ENCODE measurements around the gene KRT73.

KRT73 gene

DNA sequence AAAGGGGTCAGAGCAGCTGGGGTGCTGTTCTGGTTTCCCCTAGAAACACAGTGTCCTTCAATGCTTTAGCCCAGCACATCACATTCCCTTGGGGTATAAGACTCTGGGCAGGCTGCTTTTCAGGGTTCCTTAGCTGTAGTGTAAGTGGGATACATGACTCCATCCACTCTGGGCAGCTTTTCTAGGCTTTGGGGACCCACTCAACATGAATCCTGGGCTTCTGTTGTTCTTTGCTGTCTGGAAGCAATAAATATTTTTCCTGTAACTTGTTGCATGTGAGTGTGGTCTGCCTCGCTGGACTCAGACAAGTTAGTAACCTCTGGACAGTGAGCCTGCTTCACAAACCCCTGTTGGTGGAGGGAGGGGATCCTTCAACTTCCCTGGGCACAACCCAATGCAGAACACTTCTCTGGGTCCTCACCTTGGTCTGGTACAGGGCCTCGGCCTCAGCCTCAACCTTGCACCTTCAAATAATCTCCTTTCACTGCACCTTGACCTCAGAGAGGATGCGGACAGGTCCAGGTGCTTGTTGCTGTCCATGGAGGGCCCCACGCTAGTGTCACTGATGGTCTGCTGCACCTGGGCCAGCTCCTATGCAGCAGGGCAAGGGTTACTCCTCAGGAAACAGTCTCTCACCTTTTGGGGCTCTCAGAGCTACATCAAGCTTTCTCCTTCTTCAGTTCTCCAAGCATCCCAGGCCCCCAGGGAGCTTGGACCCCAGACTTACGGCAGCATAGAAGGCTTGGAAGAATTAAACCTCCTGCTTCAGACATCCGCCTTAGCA lies 13.5 kb upstream of the KRT73 start:
- H3K4me3 ChIP-seq (ENCODE audit: low read depth, low read length) = no peak overlapping the region
- DNase-seq (ENCODE audit: low read depth) = no peak
- TF ChIP-seq, protein P1, sequence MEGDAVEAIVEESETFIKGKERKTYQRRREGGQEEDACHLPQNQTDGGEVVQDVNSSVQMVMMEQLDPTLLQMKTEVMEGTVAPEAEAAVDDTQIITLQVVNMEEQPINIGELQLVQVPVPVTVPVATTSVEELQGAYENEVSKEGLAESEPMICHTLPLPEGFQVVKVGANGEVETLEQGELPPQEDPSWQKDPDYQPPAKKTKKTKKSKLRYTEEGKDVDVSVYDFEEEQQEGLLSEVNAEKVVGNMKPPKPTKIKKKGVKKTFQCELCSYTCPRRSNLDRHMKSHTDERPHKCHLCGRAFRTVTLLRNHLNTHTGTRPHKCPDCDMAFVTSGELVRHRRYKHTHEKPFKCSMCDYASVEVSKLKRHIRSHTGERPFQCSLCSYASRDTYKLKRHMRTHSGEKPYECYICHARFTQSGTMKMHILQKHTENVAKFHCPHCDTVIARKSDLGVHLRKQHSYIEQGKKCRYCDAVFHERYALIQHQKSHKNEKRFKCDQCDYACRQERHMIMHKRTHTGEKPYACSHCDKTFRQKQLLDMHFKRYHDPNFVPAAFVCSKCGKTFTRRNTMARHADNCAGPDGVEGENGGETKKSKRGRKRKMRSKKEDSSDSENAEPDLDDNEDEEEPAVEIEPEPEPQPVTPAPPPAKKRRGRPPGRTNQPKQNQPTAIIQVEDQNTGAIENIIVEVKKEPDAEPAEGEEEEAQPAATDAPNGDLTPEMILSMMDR (IDR thresholded peaks at IDR 0.05; ENCODE audit: insufficient read depth, low read depth, low read length, missing control alignments) = no peak

DNA sequence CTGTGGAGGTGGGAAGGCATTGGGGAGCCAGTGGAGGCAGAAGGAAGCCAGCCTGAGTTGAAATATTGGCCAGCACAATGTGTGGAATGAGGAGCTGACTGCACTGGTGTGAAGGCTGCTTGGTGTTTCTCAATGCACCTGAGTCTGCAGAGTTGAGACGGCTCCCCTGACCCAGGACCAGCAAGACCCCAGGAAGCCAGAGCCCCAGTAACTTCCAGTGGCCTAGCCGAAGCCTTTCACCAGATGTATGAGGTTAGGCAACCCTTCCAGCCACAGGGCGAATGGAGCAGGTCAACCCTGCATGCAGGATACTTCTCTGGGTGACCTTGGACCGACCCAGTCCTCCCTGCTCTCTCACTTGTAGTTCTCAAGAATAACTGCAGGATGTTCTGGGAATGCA lies 12.9 kb upstream of the KRT73 start:
- H3K4me3 ChIP-seq (ENCODE audit: low read depth, low read length) = no peak overlapping the region
- TF ChIP-seq, protein P1 (IDR thresholded peaks at IDR 0.05; ENCODE audit: insufficient read depth, low read depth, low read length, missing control alignments) = no peak
- DNase-seq (ENCODE audit: low read depth) = no peak

DNA sequence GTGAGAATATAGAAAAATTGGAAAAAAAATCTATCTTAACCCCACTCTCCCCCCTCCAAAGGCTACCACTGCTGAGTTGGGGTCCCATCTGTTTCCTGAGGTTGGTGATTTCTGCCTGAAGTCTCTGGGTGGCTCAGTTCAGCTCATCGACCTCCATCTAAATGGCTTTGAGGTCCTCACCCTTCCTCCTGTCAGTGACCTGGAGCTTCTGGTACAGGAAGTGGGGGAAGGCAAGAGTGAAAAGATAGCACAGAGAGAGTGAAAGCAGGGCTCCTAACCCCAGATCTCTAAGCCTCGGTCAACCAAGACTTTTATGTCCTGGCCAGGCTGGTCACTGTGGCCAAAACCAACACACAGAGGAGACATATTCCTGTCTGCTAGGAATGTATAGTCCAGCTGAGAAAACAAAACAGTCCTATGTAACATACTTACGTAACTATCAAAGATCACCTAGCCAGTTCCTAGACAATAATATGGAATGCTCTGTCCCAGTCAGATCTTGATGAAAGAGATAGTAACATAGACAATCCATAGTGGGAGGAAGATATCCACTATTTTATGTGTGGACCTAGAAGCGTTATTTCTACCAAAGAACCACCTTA lies 12.3 kb upstream of the KRT73 start:
- peak; percentile 3 for DNase-seq (ENCODE audit: low read depth)
- no peak overlapping the region for H3K4me3 ChIP-seq (ENCODE audit: low read depth, low read length)
- TF ChIP-seq, protein P1 (IDR thresholded peaks at IDR 0.05; ENCODE audit: insufficient read depth, low read depth, low read length, missing control alignments) = no peak

DNA sequence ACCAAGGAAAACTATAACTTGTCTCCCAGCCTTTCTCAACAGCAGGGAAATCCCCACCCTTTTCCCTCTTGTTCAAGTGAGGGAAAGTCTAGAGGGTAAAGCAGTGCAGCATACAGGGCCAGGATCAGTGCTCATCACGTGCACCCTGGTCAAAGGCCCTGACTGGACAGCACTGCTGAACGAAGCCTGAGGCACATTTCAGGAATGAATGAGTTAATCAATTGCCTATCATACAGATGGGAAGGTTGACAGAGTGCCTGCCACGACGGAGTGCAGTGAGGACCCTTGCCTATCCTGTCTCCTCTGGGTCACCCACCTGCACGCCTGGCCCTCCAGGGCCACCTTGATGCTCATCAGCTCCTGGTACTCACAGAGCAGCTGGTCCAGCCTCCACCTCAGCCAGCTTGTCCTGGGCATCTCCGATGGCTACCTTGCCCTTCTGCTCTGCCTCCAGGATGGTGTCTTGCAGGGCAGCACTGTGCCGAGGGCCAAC lies 11.7 kb upstream of the KRT73 start:
- TF ChIP-seq, protein P1 (IDR thresholded peaks at IDR 0.05; ENCODE audit: insufficient read depth, low read depth, low read length, missing control alignments) = no peak
- DNase-seq (ENCODE audit: low read depth) = no peak
- no peak overlapping the region for H3K4me3 ChIP-seq (ENCODE audit: low read depth, low read length)

DNA sequence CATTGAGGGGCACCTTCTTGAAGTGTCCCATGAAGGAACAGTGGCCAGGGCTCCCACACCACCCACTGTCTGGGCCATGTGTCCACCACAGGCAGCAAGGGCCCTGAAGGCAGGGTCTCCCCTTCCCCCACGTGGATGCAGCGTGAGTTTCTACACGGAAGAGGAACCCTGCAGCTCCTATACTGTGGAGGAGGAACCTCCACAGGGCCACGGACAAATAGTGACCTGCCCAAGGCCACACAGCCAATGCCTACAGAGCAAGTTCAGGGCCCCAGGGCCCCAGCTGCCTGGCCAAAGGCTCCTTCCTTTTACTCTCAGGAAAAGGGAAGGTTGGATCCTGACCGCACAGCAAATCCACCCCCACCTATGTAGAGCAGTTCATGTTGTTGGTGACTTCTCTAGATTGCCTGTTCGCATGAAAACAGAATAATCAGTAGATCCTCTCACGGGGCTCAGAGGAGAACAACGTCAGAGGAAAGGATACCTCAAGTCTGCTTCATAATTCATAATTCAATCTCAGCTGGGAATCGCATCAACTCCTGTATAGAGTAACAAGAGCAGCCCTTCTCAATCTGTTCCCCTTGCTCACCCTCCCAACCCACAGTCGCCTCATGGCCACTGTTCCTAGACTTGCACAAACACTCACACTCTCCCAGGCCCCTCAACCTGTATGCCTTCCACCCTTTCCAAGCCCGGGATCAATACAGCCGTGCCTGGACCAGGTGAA lies 11.1 kb upstream of the KRT73 start:
- TF ChIP-seq, protein P1 (IDR thresholded peaks at IDR 0.05; ENCODE audit: insufficient read depth, low read depth, low read length, missing control alignments) = no peak
- no peak for DNase-seq (ENCODE audit: low read depth)
- H3K4me3 ChIP-seq (ENCODE audit: low read depth, low read length) = no peak overlapping the region

DNA sequence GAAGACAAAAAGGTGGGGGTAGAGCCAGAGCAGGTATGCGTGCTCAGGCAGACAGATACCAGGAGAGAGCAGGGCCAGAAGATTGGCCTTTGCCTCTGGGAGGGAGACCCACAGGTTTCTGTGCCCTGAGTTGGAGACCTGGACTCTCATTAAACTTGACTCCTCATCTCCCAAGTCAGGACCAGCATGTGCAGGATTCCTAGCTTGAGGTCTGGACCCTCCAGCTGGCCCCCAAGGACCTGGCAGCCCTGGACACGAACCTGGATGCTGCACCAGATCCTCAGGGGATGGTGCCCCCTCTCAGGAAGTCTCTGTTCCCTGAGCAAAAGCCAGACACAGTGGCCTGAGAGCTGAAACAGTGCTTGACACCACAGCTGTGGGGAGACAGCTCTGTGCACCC lies 10.5 kb upstream of the KRT73 start:
- TF ChIP-seq, protein P1 (IDR thresholded peaks at IDR 0.05; ENCODE audit: insufficient read depth, low read depth, low read length, missing control alignments) = no peak
- DNase-seq (ENCODE audit: low read depth) = no peak
- no peak overlapping the region for H3K4me3 ChIP-seq (ENCODE audit: low read depth, low read length)

Data from GM12865 (cell line).